GM19238 (cell line): Measurements from ENCODE around the gene ISCA2.

Experiments
- DNase-seq: peaks from one replicate; pipeline ENCODE4 v3.0.0; 2011; ENCODE audit warnings: low spot score; ENCODE audit not compliant: insufficient read length

Gene ISCA2

GRCh38 chr14:74482571-74482970, 11.0 kb upstream of the ISCA2 start:
- no peak for DNase-seq

GRCh38 chr14:74483321-74483720, 10.2 kb upstream of the ISCA2 start:
- no peak for DNase-seq

- no peak for DNase-seq
Measured at GRCh38 chr14:74486164-74486563, 7.4 kb upstream of the ISCA2 start.

- DNase-seq, result no peak
Measured at GRCh38 chr14:74488786-74489397, 4.7 kb upstream of the ISCA2 start.

- DNase-seq, result no peak
Measured at GRCh38 chr14:74490486-74490885, 3.1 kb upstream of the ISCA2 start.

- DNase-seq, result no peak
Measured at GRCh38 chr14:74491956-74492775, 1.4 kb upstream of the ISCA2 start.

- no peak for DNase-seq
Measured at GRCh38 chr14:74492776-74493342, 706 bp upstream of the ISCA2 start, which contains the start of gene NPC2. Gene NPC2 (minus strand): TSS chr14:74493305. CDS start chr14:74493274, 31 bp downstream.

- DNase-seq, result no peak
Measured at GRCh38 chr14:74495356-74495755, 1.8 kb downstream of the ISCA2 start.

GRCh38 chr14:74500417-74501134, 7.0 kb downstream of the ISCA2 start:
- DNase-seq, result no peak

GRCh38 chr14:74501135-74501614, 7.6 kb downstream of the ISCA2 start:
- no peak for DNase-seq

GRCh38 chr14:74501691-74502090, 8.1 kb downstream of the ISCA2 start:
- DNase-seq, result no peak

GRCh38 chr14:74502236-74503019, 8.9 kb downstream of the ISCA2 start:
- DNase-seq, result no peak

GRCh38 chr14:74503291-74503937, 9.8 kb downstream of the ISCA2 start:
- no peak for DNase-seq

- no peak for DNase-seq
Measured at GRCh38 chr14:74503938-74504335, 10.4 kb downstream of the ISCA2 start.

GRCh38 chr14:74504412-74504811, 10.8 kb downstream of the ISCA2 start:
- no peak for DNase-seq

GRCh38 chr14:74504874-74505720, 11.5 kb downstream of the ISCA2 start:
- no peak for DNase-seq

- no peak for DNase-seq
Measured at GRCh38 chr14:74505831-74506230, 12.3 kb downstream of the ISCA2 start.

- no peak for DNase-seq
Measured at GRCh38 chr14:74506411-74506851, 12.9 kb downstream of the ISCA2 start.

- DNase-seq, result no peak
Measured at GRCh38 chr14:74507085-74507484, 13.5 kb downstream of the ISCA2 start.
